22Rv1 (cell line): ENCODE measurements around the gene NAPA.

Experiments used
- H3K27ac ChIP-seq: fragments of 450-650 bp; 2 replicates; pipeline ENCODE4 v1.5.1; 2017
- ZFX ChIP-seq: fragments of 450-650 bp; IDR thresholded peaks from 2 replicates; pipeline ENCODE4 v1.6.1; 2017; ENCODE audit warnings: antibody characterized with exemption, borderline replicate concordance
- TF ChIP-seq, protein P1 (sequence below): fragments of 450-650 bp; IDR thresholded peaks from 2 replicates; pipeline ENCODE4 v1.5.1; 2017; ENCODE audit warnings: mild to moderate bottlenecking

NAPA gene

GRCh38 chr19:47521473-47522180, 6.8 kb upstream of the NAPA start:
- no peak for TF ChIP-seq ZFX
- TF ChIP-seq, protein P1, sequence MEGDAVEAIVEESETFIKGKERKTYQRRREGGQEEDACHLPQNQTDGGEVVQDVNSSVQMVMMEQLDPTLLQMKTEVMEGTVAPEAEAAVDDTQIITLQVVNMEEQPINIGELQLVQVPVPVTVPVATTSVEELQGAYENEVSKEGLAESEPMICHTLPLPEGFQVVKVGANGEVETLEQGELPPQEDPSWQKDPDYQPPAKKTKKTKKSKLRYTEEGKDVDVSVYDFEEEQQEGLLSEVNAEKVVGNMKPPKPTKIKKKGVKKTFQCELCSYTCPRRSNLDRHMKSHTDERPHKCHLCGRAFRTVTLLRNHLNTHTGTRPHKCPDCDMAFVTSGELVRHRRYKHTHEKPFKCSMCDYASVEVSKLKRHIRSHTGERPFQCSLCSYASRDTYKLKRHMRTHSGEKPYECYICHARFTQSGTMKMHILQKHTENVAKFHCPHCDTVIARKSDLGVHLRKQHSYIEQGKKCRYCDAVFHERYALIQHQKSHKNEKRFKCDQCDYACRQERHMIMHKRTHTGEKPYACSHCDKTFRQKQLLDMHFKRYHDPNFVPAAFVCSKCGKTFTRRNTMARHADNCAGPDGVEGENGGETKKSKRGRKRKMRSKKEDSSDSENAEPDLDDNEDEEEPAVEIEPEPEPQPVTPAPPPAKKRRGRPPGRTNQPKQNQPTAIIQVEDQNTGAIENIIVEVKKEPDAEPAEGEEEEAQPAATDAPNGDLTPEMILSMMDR = no peak
- no peak overlapping the region for H3K27ac ChIP-seq

- no peak overlapping the region for H3K27ac ChIP-seq
- no peak for TF ChIP-seq ZFX
Observed at GRCh38 chr19:47520839-47521238, 6.0 kb upstream of the NAPA start.

DNA sequence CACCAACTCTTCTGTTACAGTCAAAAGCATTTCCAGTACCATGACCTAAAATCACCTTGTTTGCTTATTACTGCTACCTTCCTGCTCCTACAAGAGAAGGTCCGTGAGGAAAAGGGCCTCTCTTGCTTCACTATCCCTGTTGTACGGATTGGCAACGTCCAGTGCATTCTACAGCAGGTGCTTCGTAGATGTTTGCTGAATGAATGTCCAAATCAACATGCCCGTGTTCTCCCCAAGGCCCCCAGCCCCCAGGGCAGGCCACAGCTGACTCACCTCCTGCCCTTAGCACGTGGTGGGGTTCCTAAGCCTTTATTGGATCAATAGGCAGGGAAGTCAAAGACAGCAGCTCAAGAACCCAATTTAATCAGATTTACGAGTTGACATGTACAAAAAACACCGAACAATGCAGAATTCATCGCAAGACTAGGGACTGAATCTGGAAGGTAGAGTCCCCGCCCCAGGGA, 5.5 kb upstream of the NAPA start:
- no peak overlapping the region for H3K27ac ChIP-seq
- TF ChIP-seq ZFX = no peak
- TF ChIP-seq, protein P1 = no peak

DNA sequence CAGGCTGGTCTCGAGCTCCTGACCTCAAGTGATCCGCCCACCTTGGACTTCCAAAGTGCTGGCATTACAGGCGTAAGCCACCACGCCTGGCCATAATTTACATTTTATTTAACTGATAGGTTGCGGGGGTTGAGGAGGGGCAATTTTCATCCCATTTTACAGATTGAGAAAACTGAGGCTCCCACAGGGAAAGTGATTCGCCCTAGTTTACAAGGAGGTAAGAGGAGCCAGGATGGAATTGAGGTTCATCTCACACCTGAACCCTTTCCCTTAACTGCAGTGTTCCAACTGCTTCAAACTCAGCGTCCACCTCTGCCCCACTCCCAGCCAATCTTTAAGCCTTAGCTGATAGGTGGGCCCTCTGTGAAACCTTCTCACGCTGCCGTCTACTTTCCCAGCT, 4.0 kb upstream of the NAPA start:
- H3K27ac ChIP-seq = no peak overlapping the region
- no peak for TF ChIP-seq ZFX
- TF ChIP-seq, protein P1 = no peak

DNA sequence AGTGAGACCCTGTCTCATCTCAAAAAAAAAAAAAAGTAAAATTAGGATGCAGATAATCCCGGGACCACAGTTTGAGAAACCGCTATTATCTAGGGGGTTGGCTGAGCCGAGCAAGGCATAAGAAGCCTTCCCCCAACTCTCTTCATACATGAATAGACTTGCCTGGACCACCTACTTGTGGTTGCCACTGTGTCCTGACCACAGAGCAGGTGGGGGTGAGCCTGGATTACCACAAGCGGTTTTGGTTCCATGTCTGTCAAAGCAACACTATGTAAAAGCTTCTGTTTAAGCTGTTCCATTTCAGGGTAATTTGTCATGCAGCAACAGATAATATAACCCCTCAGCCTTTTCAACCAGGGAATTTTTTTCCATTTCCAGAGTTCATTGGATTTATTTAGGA, 3.3 kb upstream of the NAPA start:
- no peak overlapping the region for H3K27ac ChIP-seq
- TF ChIP-seq, protein P1 = no peak
- TF ChIP-seq ZFX = no peak

DNA sequence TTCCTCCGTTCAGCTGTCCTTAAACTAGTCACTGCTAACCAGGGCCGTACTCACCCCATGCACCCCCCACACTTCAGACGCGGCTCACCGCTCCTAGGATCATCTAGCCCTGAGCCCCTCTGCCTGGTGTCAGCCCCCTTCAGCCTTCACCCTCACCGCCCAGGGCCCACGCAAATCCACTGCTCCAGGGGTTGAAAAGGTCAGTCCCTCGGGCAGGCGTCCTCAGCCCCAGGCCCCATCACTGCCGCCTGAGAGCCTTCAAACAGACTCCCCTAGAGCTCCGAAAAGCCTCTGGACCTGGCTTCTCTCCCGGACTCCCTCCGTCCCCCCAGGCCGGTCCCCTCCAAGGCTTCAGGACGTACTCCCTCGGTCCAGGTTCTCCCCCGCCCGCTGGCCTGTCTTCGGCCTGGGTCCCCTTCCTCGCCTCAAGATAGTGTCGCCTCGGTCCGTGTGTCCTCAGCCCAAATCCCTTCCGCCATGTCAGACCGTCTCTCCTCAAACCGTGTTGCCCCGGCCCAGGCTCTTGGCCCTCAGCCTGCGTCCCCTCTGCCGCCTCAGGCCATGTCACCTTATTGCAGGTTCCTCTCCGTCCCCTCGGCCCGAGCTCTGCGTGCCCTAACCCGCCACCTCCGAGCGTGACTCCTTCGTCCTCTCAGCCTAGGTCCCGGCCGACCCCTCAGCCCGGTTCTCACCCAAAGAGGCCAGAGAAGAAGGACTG, 553 bp downstream of the NAPA start:
- peak overlapping the region; percentile 92 for H3K27ac ChIP-seq
- TF ChIP-seq, protein P1 = no peak
- TF ChIP-seq ZFX = no peak

- TF ChIP-seq, protein P1 = no peak
- TF ChIP-seq ZFX = no peak
- H3K27ac ChIP-seq = peak overlapping the region; percentile 92
Observed at GRCh38 chr19:47512948-47513319, 1.9 kb downstream of the NAPA start.
